ENCODE results near the gene RASSF10.

RASSF10 gene

DNA sequence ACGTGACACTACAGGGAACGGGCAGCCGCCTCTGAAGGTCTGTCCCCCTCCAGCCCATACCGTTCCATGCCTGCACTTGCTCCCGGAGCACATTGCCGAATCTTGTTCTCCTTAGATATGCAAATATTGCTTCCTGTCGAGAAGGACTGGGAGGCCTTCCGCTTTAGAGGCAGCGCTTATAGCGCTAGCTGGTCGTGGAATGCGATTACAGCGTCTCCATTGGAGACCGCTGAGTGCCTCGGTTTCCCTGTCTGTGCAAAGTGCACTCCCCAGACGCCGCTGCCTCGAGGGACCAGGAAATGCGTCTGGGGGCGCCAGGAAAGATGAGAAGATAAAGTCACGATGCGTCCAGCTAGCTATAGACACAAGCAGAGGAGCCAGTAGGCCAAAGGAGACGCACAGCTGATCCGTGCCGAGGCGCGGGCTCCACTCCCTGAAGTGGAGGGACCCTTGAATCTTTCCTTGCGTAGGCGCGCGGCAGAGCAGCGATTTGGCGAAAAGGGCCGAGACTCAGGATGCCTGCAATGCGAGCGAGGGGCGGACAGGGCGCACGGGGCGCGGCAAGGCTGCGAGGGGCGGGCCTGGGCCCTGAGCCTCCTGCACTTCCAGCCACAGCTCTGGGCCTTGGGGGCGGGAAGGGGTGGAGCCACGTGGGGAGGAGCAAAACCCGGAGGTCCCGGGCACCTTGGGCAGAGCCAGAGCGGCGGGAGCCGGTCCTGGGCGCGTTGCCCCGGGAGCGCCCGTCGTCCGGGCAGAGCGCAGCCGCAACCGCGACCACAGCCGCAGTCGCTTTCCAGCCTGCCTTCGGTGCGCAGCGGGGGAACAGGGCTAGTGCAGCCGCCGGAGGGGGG, at the start of gene RASSF10:
Gene RASSF10, plus strand, starts transcription at position 692 of the 851 bp plus-strand sequence. CDS start 261 bp downstream, outside the sequence.
- DNase-seq (ENCODE audit: low spot score), result peak; percentile 65

- DNase-seq (ENCODE audit: low spot score), result no peak
Measured at GRCh38 chr11:12961615-12962014, 47.5 kb upstream of the RASSF10 start.

- DNase-seq (ENCODE audit: low spot score), result no peak
Measured at GRCh38 chr11:12962306-12962705, 46.8 kb upstream of the RASSF10 start.

GRCh38 chr11:12963051-12963450, 46.1 kb upstream of the RASSF10 start:
- DNase-seq (ENCODE audit: low spot score), result no peak

DNA sequence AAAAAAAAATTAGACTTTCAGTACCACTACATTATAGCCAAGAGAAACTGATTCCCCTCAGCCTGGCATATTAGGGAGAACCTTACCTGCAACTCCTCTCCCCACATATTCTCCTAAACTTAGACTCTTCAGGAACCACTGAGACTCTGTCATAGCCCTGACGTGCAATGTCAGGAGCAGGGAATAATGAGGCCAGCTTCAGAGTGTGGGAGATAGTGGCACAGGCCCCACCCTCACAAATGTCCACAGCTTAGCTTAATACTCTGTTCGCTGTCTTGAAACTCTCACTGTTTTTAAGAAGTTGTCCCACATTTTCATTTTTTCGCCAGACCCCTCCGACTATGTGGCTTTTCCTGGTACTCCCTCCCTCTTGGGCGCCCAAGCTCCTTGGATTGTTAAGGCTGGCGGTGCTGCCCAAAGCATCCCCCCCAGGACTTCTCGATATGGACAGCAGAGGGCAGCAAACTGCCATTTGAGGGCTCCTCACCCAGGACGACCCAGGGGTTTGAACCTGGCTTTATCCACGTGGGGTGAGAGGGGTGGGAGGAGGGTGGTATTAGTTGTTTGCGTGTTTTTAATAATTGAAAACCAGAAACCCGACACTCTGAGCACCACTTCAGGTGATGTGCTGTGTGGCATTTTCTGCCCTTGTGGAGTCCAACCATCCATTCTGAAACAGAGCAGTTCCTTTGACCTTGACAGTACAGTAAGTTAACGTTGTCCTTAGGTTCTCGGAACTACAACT, 45.2 kb upstream of the RASSF10 start:
- DNase-seq (ENCODE audit: low spot score), result peak; percentile 72

DNA sequence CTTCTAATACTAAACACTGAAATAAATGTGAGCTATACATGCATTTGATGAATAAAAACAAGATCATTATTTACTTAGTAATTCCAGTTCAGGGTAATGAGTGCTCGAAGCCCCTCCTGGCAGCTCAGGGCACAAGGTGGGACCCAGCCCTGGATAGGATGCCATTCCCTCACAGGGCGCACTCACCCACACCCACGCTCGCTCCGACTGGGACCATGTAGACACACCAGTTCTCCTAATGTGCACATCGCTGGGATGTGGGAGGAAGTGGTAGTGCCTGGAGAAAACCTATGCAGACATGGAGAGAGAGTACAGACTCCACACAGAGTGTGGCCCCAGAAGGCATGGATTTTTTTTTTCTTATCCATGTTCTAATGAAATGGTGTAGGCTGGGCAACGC, 44.5 kb upstream of the RASSF10 start:
- no peak for DNase-seq (ENCODE audit: low spot score)

GRCh38 chr11:12966002-12966401, 43.1 kb upstream of the RASSF10 start:
- no peak for DNase-seq (ENCODE audit: low spot score)

- DNase-seq (ENCODE audit: low spot score), result no peak
Measured at GRCh38 chr11:12968101-12968500, 41.0 kb upstream of the RASSF10 start.

DNA sequence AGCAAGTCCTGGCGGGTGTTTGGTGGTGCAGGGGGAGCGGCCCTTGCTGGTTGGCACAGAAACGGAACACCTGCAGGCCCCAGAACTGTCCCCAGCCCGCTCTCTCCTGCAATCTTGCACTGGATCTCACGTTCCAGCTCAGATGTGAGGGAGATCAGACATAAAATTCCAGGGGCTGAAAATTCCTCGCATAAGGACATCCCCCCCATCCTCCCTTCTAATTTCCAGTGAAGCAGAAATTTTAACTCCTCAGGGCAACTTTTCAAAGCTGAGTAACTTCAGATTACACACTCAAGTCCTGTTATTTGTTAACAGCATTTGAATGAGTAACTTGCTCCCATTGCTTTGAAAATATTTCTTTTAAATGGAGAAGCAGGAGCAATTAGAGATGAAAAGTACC, 40.3 kb upstream of the RASSF10 start:
- no peak for DNase-seq (ENCODE audit: low spot score)

- no peak for DNase-seq (ENCODE audit: low spot score)
Measured at GRCh38 chr11:12971955-12972354, 37.2 kb upstream of the RASSF10 start.

- no peak for DNase-seq (ENCODE audit: low spot score)
Measured at GRCh38 chr11:12973528-12974181, 35.5 kb upstream of the RASSF10 start.

- DNase-seq (ENCODE audit: low spot score), result no peak
Measured at GRCh38 chr11:12975195-12975594, 33.9 kb upstream of the RASSF10 start.

GRCh38 chr11:12979928-12980689, 29.0 kb upstream of the RASSF10 start:
- no peak for DNase-seq (ENCODE audit: low spot score)

GRCh38 chr11:12981676-12982522, 27.2 kb upstream of the RASSF10 start:
- DNase-seq (ENCODE audit: low spot score), result no peak

- DNase-seq (ENCODE audit: low spot score), result no peak
Measured at GRCh38 chr11:12983336-12983735, 25.8 kb upstream of the RASSF10 start.

GRCh38 chr11:12986194-12986898, 22.8 kb upstream of the RASSF10 start:
- no peak for DNase-seq (ENCODE audit: low spot score)

- DNase-seq (ENCODE audit: low spot score), result no peak
Measured at GRCh38 chr11:12989428-12990161, 19.5 kb upstream of the RASSF10 start.

DNA sequence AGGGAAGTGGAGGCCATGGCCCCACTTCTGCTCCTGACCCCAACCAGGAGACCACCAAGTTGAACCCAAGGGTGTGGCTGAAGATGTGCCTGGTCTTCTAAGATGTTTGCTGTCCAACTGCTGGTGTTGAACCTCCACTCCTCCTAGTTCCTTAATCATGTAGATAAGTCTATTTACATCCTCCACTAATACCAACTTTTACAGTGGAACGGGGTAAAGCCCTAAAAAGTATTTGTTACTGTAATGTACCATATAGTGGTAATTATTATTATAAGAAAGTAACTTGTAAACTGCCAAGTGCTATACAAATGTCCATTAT, 19.0 kb upstream of the RASSF10 start:
- no peak for DNase-seq (ENCODE audit: low spot score)

DNA sequence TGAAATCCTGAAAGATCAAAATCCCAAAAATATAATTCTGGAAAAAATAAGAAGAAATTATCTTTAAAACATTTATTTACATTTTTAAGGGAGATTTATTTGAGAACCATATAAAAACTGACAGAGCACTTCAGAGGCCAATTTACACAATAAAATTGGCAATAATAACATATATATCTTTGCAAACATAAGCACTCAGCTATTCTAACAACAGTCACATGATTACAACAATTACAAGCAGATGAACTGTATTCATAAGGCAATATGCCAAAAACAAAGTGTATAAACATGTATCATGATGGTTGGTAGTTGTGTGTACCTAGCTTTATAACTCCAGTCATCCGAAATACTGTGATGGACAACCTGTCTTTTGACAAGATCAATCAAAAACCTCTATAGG, 17.7 kb upstream of the RASSF10 start:
- no peak for DNase-seq (ENCODE audit: low spot score)

DNA sequence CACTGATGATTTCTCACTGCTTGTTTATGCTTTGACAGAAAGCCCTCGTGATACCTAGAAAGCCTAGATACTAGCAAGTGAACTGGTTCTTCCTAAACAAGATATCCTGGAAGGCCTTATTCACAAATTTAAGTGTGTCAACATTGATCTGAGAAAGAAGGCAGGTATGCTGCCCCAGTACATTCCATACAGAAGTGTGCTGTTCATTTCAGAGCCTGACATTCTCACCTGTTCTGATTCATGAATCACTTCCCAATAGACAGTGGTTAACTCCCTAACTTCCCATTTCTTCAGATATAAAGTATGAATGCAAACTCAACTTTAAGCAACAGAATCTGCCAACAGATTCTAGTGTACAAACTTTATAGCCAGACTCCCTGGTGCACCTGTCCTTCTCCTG, 15.5 kb upstream of the RASSF10 start:
- DNase-seq (ENCODE audit: low spot score), result no peak
